MM.1S (cell line): ENCODE data around the gene TMOD1.

Experiments used
- DNase-seq: peaks from one replicate; pipeline ENCODE4 v3.0.0-alpha.2; 2015
- H2AFZ ChIP-seq: fragments of 300-600 bp; sonication (generic); 2 replicates; pipeline ENCODE4 v1.6.0; 2016; ENCODE audit warnings: antibody characterized with exemption, low read length
- H3F3A ChIP-seq: fragments of 300-600 bp; sonication (generic); 2 replicates; pipeline ENCODE4 v1.6.1; 2016; ENCODE audit warnings: mild to moderate bottlenecking, antibody characterized with exemption, low read length, moderate library complexity, mixed read lengths; ENCODE audit not compliant: insufficient read depth
- H3K27ac ChIP-seq: fragments of 300-600 bp; sonication (generic); 2 replicates; pipeline ENCODE4 v1.5.1; 2016; ENCODE audit warnings: mild to moderate bottlenecking, low read length
- H3K27me3 ChIP-seq: fragments of 300-600 bp; sonication (generic); replicated peaks from 2 replicates; pipeline ENCODE4 v1.6.0; 2016; ENCODE audit warnings: low read length; ENCODE audit not compliant: insufficient read depth
- H3K36me3 ChIP-seq: fragments of 300-600 bp; sonication (generic); replicated peaks from 2 replicates; pipeline ENCODE4 v1.6.1; 2016; ENCODE audit warnings: mild to moderate bottlenecking, low read length, mixed read lengths; ENCODE audit not compliant: insufficient read depth
- H3K4me1 ChIP-seq: fragments of 300-600 bp; sonication (generic); 2 replicates; pipeline ENCODE4 v1.6.1; 2016; ENCODE audit warnings: low read length, mixed read lengths
- H3K4me2 ChIP-seq: fragments of 300-600 bp; sonication (generic); 2 replicates; pipeline ENCODE4 v1.6.0; 2016; ENCODE audit warnings: low read depth, low read length
- H3K4me3 ChIP-seq: fragments of 300-600 bp; sonication (generic); 2 replicates; pipeline ENCODE4 v1.5.1; 2016; ENCODE audit warnings: low read length, mixed read lengths
- H3K79me2 ChIP-seq: fragments of 300-600 bp; sonication (generic); 2 replicates; pipeline ENCODE4 v1.6.1; 2016; ENCODE audit warnings: mixed run types, low read length, mixed read lengths
- H3K9ac ChIP-seq: fragments of 300-600 bp; sonication (generic); 2 replicates; pipeline ENCODE4 v1.6.1; 2016; ENCODE audit warnings: low read length, mixed read lengths
- H3K9me2 ChIP-seq: fragments of 300-600 bp; sonication (generic); replicated peaks from 2 replicates; pipeline ENCODE4 v1.6.1; 2016; ENCODE audit warnings: mild to moderate bottlenecking, low read length, mixed read lengths; ENCODE audit not compliant: insufficient read depth
- H3K9me3 ChIP-seq: fragments of 300-600 bp; sonication (generic); replicated peaks from 2 replicates; pipeline ENCODE4 v1.6.1; 2016; ENCODE audit warnings: mild to moderate bottlenecking, low read length, mixed read lengths; ENCODE audit not compliant: insufficient read depth
- H4K20me1 ChIP-seq: fragments of 300-600 bp; sonication (generic); 2 replicates; pipeline ENCODE4 v1.6.1; 2016; ENCODE audit warnings: mild to moderate bottlenecking, low read length, moderate library complexity, mixed read lengths; ENCODE audit not compliant: insufficient read depth
- CTCF ChIP-seq: fragments of 300-600 bp; sonication (generic); IDR thresholded peaks from 2 replicates; pipeline ENCODE4 v1.5.1; 2016; ENCODE audit warnings: antibody characterized with exemption, low read length, mixed read lengths
- EZH2 ChIP-seq: fragments of 300-600 bp; sonication (generic); optimal IDR thresholded peaks from 2 replicates; pipeline ENCODE3; 2017; ENCODE audit warnings: low read depth, mild to moderate bottlenecking, antibody characterized with exemption, low read length, mixed read lengths
- EZH2phosphoT487 ChIP-seq: fragments of 300-600 bp; sonication (generic); IDR thresholded peaks from 2 replicates; pipeline ENCODE4 v1.6.1; 2018; ENCODE audit warnings: antibody characterized with exemption, low read length

The TMOD1 gene

GRCh38 chr9:97623946-97624345 is 122.5 kb downstream of the TMOD1 start:
- H3F3A ChIP-seq: no peaks in the 10 kb centered on the region

GRCh38 chr9:97625620-97626019 is 124.2 kb downstream of the TMOD1 start:
- no peak overlapping the region for H3K4me3 ChIP-seq
- no peaks in the 10 kb centered on the region for H3F3A ChIP-seq
- no peaks in the 10 kb centered on the region for H3K27me3 ChIP-seq
- no peaks in the 10 kb centered on the region for H4K20me1 ChIP-seq
- H3K4me2 ChIP-seq: no peak overlapping the region
- H3K4me1 ChIP-seq: peaks cover 16% of the 10 kb centered on the region
- H3K36me3 ChIP-seq: peaks cover 5% of the 10 kb centered on the region; the same call in 1 of the 2 replicates
- H3K27ac ChIP-seq: no peak overlapping the region
- no peaks in the 10 kb centered on the region for H3K9me3 ChIP-seq
- no peak overlapping the region for H2AFZ ChIP-seq
- H3K9me2 ChIP-seq: no peaks in the 10 kb centered on the region
- H3K79me2 ChIP-seq: peaks cover 26% of the 10 kb centered on the region
- H3K9ac ChIP-seq: no peak overlapping the region
- no peak for DNase-seq
- TF ChIP-seq CTCF (no peak), EZH2 (no peak), EZH2phosphoT487 (no peak)

More at GRCh38 chr9:97623946-97624345, 122.5 kb downstream of the TMOD1 start:
- H3K9ac ChIP-seq: no peak overlapping the region
- TF ChIP-seq CTCF (no peak), EZH2phosphoT487 (no peak), EZH2 (no peak)
- no peak overlapping the region for H3K4me3 ChIP-seq
- no peaks in the 10 kb centered on the region for H3K27me3 ChIP-seq
- H3K4me1 ChIP-seq: peaks cover 16% of the 10 kb centered on the region
- H3K9me3 ChIP-seq: no peaks in the 10 kb centered on the region
- no peaks in the 10 kb centered on the region for H3K9me2 ChIP-seq
- DNase-seq: no peak
- peaks cover 5% of the 10 kb centered on the region; the same call in 1 of the 2 replicates for H3K36me3 ChIP-seq
- no peak overlapping the region for H3K4me2 ChIP-seq
- no peak overlapping the region for H2AFZ ChIP-seq
- H3K27ac ChIP-seq: no peak overlapping the region
- peaks cover 18% of the 10 kb centered on the region; the same call in 1 of the 2 replicates for H3K79me2 ChIP-seq
- H4K20me1 ChIP-seq: no peaks in the 10 kb centered on the region

- no peaks in the 10 kb centered on the region for H3K9me2 ChIP-seq
- peak overlapping the region; percentile 50 for H3K4me3 ChIP-seq
- H3K4me2 ChIP-seq: peak overlapping the region; percentile 81
- peaks cover 5% of the 10 kb centered on the region; the same call in 1 of the 2 replicates for H3K36me3 ChIP-seq
- peaks cover 42% of the 10 kb centered on the region for H3K79me2 ChIP-seq
- no peaks in the 10 kb centered on the region for H4K20me1 ChIP-seq
- H3K27me3 ChIP-seq: no peaks in the 10 kb centered on the region
- peak; percentile 26 for DNase-seq
- H3K4me1 ChIP-seq: peaks cover 16% of the 10 kb centered on the region
- H3F3A ChIP-seq: peaks cover 8% of the 10 kb centered on the region; the same call in 1 of the 2 replicates
- H2AFZ ChIP-seq: peak overlapping the region; percentile 23
- H3K9ac ChIP-seq: peak overlapping the region; percentile 33; the same call in 1 of the 2 replicates
- H3K9me3 ChIP-seq: no peaks in the 10 kb centered on the region
- peak overlapping the region; percentile 24; the same call in 1 of the 2 replicates for H3K27ac ChIP-seq
- TF ChIP-seq EZH2 (no peak), CTCF (no peak), EZH2phosphoT487 (no peak)
Measured at GRCh38 chr9:97627624-97628023, 126.2 kb downstream of the TMOD1 start.
